Skeletal muscle cell (primary cell): ENCODE results near the gene VMP1.
"Not testable (repeated sequence)": the region's sequence is repeated elsewhere in the genome, so short reads cannot be mapped to it uniquely, and the experiment has no call there.

Source experiments
- DNase-seq: peaks from one replicate; pipeline ENCODE4 v3.0.0-alpha.2; 2010; ENCODE audit warnings: low read depth
- H3K4me3 ChIP-seq: 2 replicates; pipeline ENCODE4 v1.5.1; 2011; ENCODE audit warnings: low read depth, mild to moderate bottlenecking, control low read depth, low read length, moderate library complexity

VMP1 gene

GRCh38 chr17:59767176-59767575 is 59.7 kb downstream of the VMP1 start:
- no peak overlapping the region for H3K4me3 ChIP-seq
- no peak for DNase-seq

- H3K4me3 ChIP-seq = no peak overlapping the region
- DNase-seq = no peak
Measured at GRCh38 chr17:59769887-59770286, 62.4 kb downstream of the VMP1 start.

- DNase-seq = no peak
Measured at GRCh38 chr17:59771093-59771492, 63.6 kb downstream of the VMP1 start.

GRCh38 chr17:59775786-59776350 is 68.4 kb downstream of the VMP1 start:
- H3K4me3 ChIP-seq = no peak overlapping the region
- DNase-seq = no peak

More at GRCh38 chr17:59771093-59771492, 63.6 kb downstream of the VMP1 start:
- no peak overlapping the region for H3K4me3 ChIP-seq

- DNase-seq = no peak
- H3K4me3 ChIP-seq = no peak overlapping the region
Measured at GRCh38 chr17:59776577-59776976, 69.1 kb downstream of the VMP1 start.

GRCh38 chr17:59777033-59777432 is 69.6 kb downstream of the VMP1 start:
- DNase-seq = no peak
- H3K4me3 ChIP-seq = no peak overlapping the region

GRCh38 chr17:59778996-59779395 is 71.5 kb downstream of the VMP1 start:
- no peak overlapping the region for H3K4me3 ChIP-seq
- DNase-seq = no peak

- no peak overlapping the region for H3K4me3 ChIP-seq
- DNase-seq = no peak
Measured at GRCh38 chr17:59779521-59779920, 72.1 kb downstream of the VMP1 start.

- not testable (repeated sequence) for H3K4me3 ChIP-seq, DNase-seq
Measured at GRCh38 chr17:59780548-59780947, 73.1 kb downstream of the VMP1 start.

- no peak overlapping the region for H3K4me3 ChIP-seq
- no peak for DNase-seq
Measured at GRCh38 chr17:59783221-59784047, 76.0 kb downstream of the VMP1 start.

GRCh38 chr17:59785091-59785799 is 77.8 kb downstream of the VMP1 start:
- H3K4me3 ChIP-seq = no peak overlapping the region
- no peak for DNase-seq

GRCh38 chr17:59786213-59786535 is 78.7 kb downstream of the VMP1 start:
- no peak for DNase-seq
- no peak overlapping the region for H3K4me3 ChIP-seq

- H3K4me3 ChIP-seq = no peak overlapping the region
Measured at GRCh38 chr17:59786536-59787319, 79.3 kb downstream of the VMP1 start.

GRCh38 chr17:59789849-59790248 is 82.4 kb downstream of the VMP1 start:
- not testable (repeated sequence) for H3K4me3 ChIP-seq, DNase-seq

More at GRCh38 chr17:59786536-59787319, 79.3 kb downstream of the VMP1 start:
- peak; percentile 99 for DNase-seq

- not testable (repeated sequence) for H3K4me3 ChIP-seq
Measured at GRCh38 chr17:59790418-59790817, 83.0 kb downstream of the VMP1 start.

GRCh38 chr17:59790910-59791309 is 83.5 kb downstream of the VMP1 start:
- no peak overlapping the region for H3K4me3 ChIP-seq
- no peak for DNase-seq

More at GRCh38 chr17:59790418-59790817, 83.0 kb downstream of the VMP1 start:
- DNase-seq = not testable (repeated sequence)

GRCh38 chr17:59791603-59792457 is 84.4 kb downstream of the VMP1 start:
- no peak for DNase-seq
- no peak overlapping the region for H3K4me3 ChIP-seq

GRCh38 chr17:59792458-59792823 is 85.0 kb downstream of the VMP1 start:
- DNase-seq, H3K4me3 ChIP-seq: not testable (repeated sequence)

- no peak for DNase-seq
- no peak overlapping the region for H3K4me3 ChIP-seq
Measured at GRCh38 chr17:59793205-59793604, 85.8 kb downstream of the VMP1 start.
